ENCODE data around the gene OR7G2.

DNA sequence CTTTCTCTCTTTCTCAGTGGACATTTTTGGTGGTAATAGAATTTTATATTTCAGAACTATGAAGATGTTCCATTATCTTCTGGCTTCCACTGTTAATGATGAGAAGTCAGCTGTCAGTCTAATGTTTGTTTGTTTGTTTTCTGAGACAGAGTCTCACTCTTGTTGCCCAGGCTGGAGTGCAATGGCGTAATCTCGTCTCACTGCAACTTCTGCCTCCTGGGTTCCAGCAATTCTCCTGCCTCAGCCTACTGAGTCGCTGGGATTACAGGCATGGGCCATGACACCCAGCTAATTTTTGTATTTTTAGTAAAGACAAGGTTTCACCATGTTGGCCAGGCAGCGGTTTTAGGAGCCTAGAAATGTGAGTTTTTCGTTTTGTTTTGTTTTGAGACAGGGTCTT, 37.6 kb upstream of the OR7G2 start:
- TF ChIP-seq, protein P1, sequence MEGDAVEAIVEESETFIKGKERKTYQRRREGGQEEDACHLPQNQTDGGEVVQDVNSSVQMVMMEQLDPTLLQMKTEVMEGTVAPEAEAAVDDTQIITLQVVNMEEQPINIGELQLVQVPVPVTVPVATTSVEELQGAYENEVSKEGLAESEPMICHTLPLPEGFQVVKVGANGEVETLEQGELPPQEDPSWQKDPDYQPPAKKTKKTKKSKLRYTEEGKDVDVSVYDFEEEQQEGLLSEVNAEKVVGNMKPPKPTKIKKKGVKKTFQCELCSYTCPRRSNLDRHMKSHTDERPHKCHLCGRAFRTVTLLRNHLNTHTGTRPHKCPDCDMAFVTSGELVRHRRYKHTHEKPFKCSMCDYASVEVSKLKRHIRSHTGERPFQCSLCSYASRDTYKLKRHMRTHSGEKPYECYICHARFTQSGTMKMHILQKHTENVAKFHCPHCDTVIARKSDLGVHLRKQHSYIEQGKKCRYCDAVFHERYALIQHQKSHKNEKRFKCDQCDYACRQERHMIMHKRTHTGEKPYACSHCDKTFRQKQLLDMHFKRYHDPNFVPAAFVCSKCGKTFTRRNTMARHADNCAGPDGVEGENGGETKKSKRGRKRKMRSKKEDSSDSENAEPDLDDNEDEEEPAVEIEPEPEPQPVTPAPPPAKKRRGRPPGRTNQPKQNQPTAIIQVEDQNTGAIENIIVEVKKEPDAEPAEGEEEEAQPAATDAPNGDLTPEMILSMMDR (IDR thresholded peaks at IDR 0.05): no peak
- TF ChIP-seq POLR2AphosphoS5 (IDR thresholded peaks at IDR 0.05): no peak

Data from upper lobe of left lung (tissue), 4 donors.